HCT116 (cell line): ENCODE data around the gene CLDN5. TPM values are rescaled to one million over a fixed set of nuclear protein-coding genes. Genes with fewer than 3 reads are reported as not detected.

Source experiments
- ATAC-seq: fragments of 200-7000 bp; cut with Tn5 transposase; 2 replicates; pipeline ENCODE4 v1.9.1; 2020; ENCODE audit warnings: mild to moderate bottlenecking, moderate library complexity
- BruUV-seq: library from RNA; stranded (reverse); fragments of 400-500 nt; replicated peaks from 2 replicates; lab custom pipeline; 2021; lab: Mats Ljungman, UMichigan
- CTCF ChIA-PET: fragments of 300-600 bp; sonication (Branson Sonifier 250); formaldehyde crosslinking; loops from one replicate; lab custom pipeline; 2021; ENCODE audit warnings: antibody characterized with exemption; lab: Charles Lee
- POLR2A ChIA-PET: fragments of 300-600, 350-600 bp; sonication (Branson Sonifier 250); formaldehyde crosslinking; loops from one replicate; lab custom pipeline; 2021; ENCODE audit warnings: antibody characterized with exemption; lab: Charles Lee
- RAD21 ChIA-PET, 2 experiments: fragments of 300-600 bp; sonication (Branson Sonifier 250); formaldehyde crosslinking; loops; one replicate each; lab custom pipeline; 2023; ENCODE audit warnings: low total read pairs in 2 of 2; ENCODE audit not compliant: uncharacterized antibody in 2 of 2, unreplicated experiment in 2 of 2, low non-redundant PET in 1 of 2; lab: Charles Lee
- DNase-seq: peaks from one replicate; pipeline ENCODE4 v3.0.0-alpha.2; 2010; ENCODE audit warnings: low read depth, low spot score
- H2AFZ ChIP-seq: fragments of 200-600 bp; shearing (Covaris generic), sonication (generic); 2 replicates; pipeline ENCODE4 v1.6.1; 2017; ENCODE audit warnings: low read depth, mixed run types, mixed read lengths, antibody characterized with exemption, low read length; ENCODE audit not compliant: poor library complexity, severe bottlenecking
- H3K27ac ChIP-seq: 2 replicates; pipeline ENCODE4 v1.5.1; 2012; ENCODE audit warnings: low read depth, low read length
- H3K27me3 ChIP-seq: fragments of 200-600 bp; sonication (generic); 2 replicates; pipeline ENCODE4 v1.6.1; 2016; ENCODE audit warnings: mixed run types, low read length, mixed read lengths; ENCODE audit not compliant: insufficient read depth
- H3K36me3 ChIP-seq, 2 experiments: fragments of 200-500 bp in 1 of 2; fragments of 200-600 bp in 1 of 2; sonication (Bioruptor generic) in 1 of 2; sonication (generic) in 1 of 2; 2 replicates each; pipeline versions ENCODE4 v1.5.1 to v1.6.1; 2014 to 2016; ENCODE audit warnings: low read length in 2 of 2, inconsistent platforms in 1 of 2, mixed read lengths in 1 of 2, mixed run types in 1 of 2; ENCODE audit not compliant: insufficient read depth in 2 of 2, control insufficient read depth in 1 of 2
- H3K4me1 ChIP-seq, 2 experiments: fragments of 200-600 bp in 1 of 2; sonication (generic) in 1 of 2; 2 replicates each; pipeline versions ENCODE4 v1.5.1 to v1.6.1; 2012 to 2017; ENCODE audit warnings: low read length in 2 of 2, inconsistent platforms in 1 of 2, mild to moderate bottlenecking in 1 of 2, mixed read lengths in 1 of 2, mixed run types in 1 of 2, moderate library complexity in 1 of 2; ENCODE audit not compliant: insufficient read depth in 2 of 2, control insufficient read depth in 1 of 2
- H3K4me2 ChIP-seq: fragments of 200-600 bp; sonication (generic); 2 replicates; pipeline ENCODE4 v1.6.1; 2017; ENCODE audit warnings: mixed run types, low read length, mixed read lengths
- H3K4me3 ChIP-seq, 2 experiments: fragments of 200-600 bp in 1 of 2; sonication (generic) in 1 of 2; replicated peaks in 1 of 2; 2 replicates each; pipeline ENCODE4 v1.5.1; 2011 to 2016; ENCODE audit warnings: low read length in 2 of 2, control low read depth in 1 of 2, low read depth in 1 of 2, mild to moderate bottlenecking in 1 of 2, mixed read lengths in 1 of 2, mixed run types in 1 of 2
- H3K79me2 ChIP-seq: fragments of 200-600 bp; sonication (generic); 2 replicates; pipeline ENCODE4 v1.6.1; 2017; ENCODE audit warnings: mild to moderate bottlenecking, mixed run types, low read length, moderate library complexity, mixed read lengths; ENCODE audit not compliant: insufficient read depth
- H3K9ac ChIP-seq: fragments of 200-600 bp; sonication (generic); 2 replicates; pipeline ENCODE4 v1.6.1; 2016; ENCODE audit warnings: low read length, mixed read lengths
- H3K9me2 ChIP-seq: fragments of 200-600 bp; sonication (generic), shearing (Covaris generic); 2 replicates; pipeline ENCODE4 v1.6.1; 2017; ENCODE audit warnings: mixed run types, mild to moderate bottlenecking, moderate library complexity; ENCODE audit not compliant: insufficient read depth
- H3K9me3 ChIP-seq, 2 experiments: fragments of 200-500 bp in 1 of 2; fragments of 200-600 bp in 1 of 2; sonication (Bioruptor generic) in 1 of 2; sonication (generic) in 1 of 2; 2 replicates each; pipeline ENCODE4 v1.6.1; 2014 to 2017; ENCODE audit warnings: low read length in 2 of 2, mixed read lengths in 2 of 2, inconsistent platforms in 1 of 2, low read depth in 1 of 2, mild to moderate bottlenecking in 1 of 2, mixed run types in 1 of 2, moderate library complexity in 1 of 2; ENCODE audit not compliant: control insufficient read depth in 1 of 2, insufficient read depth in 1 of 2
- H4K20me1 ChIP-seq: fragments of 200-600 bp; sonication (generic), shearing (Covaris generic); 2 replicates; pipeline ENCODE4 v1.6.1; 2017; ENCODE audit warnings: mixed run types, mild to moderate bottlenecking, moderate library complexity; ENCODE audit not compliant: insufficient read depth
- CEBPB ChIP-seq: IDR thresholded peaks from 2 replicates; pipeline ENCODE4 v1.6.1; 2012; ENCODE audit warnings: low read depth
- EZH2phosphoT487 ChIP-seq: fragments of 200-600 bp; IDR thresholded peaks from 2 replicates; pipeline ENCODE4 v1.6.1; 2018; ENCODE audit warnings: antibody characterized with exemption, borderline replicate concordance
- FOSL1 ChIP-seq: IDR thresholded peaks from 2 replicates; pipeline ENCODE4 v1.6.1; 2012; ENCODE audit warnings: low read depth
- JUND ChIP-seq: IDR thresholded peaks from 2 replicates; pipeline ENCODE4 v1.6.1; 2012
- POLR2A ChIP-seq: IDR thresholded peaks from 2 replicates; pipeline ENCODE4 v1.7.0; 2011; ENCODE audit warnings: borderline replicate concordance; ENCODE audit not compliant: insufficient read depth, insufficient read length; ENCODE audit errors: extremely low read depth
- RAD21 ChIP-seq: IDR thresholded peaks from 2 replicates; pipeline ENCODE4 v1.6.1; 2012; ENCODE audit warnings: low read depth, mild to moderate bottlenecking
- SP1 ChIP-seq: IDR thresholded peaks from 2 replicates; pipeline ENCODE4 v1.6.1; 2012; ENCODE audit warnings: low read depth
- SRF ChIP-seq: IDR thresholded peaks from 2 replicates; pipeline ENCODE4 v1.6.1; 2012; ENCODE audit warnings: low read depth
- TCF7L2 ChIP-seq: IDR thresholded peaks from 2 replicates; pipeline ENCODE4 v1.7.0; 2011; ENCODE audit warnings: borderline replicate concordance, inconsistent platforms; ENCODE audit not compliant: insufficient read depth, insufficient read length; ENCODE audit errors: extremely low read depth
- ZFX ChIP-seq: fragments of 450-650 bp; IDR thresholded peaks from 2 replicates; pipeline ENCODE4 v1.6.1; 2017
- ZNF274 ChIP-seq: fragments of 200-500 bp; sonication (Bioruptor generic); IDR thresholded peaks from 2 replicates; pipeline ENCODE4 v1.6.1; 2014; ENCODE audit warnings: mild to moderate bottlenecking, low read depth, low read length, inconsistent platforms
- intact Hi-C: fragments of 100-400 bp; cut with micrococcal nuclease; formaldehyde crosslinking; loops from 2 replicates; pipeline ENCODE4 v1.10.0; 2022
- total RNA-seq: library from RNA; stranded (reverse); gene quantifications from one replicate; pipeline ENCODE4 v1.2.1, GENCODE V29; 2021; ENCODE audit not compliant: unreplicated experiment
- TF ChIP-seq, protein P1 (sequence below): IDR thresholded peaks from 2 replicates; pipeline ENCODE4 v1.6.1; 2011; ENCODE audit warnings: mild to moderate bottlenecking, low read length, moderate library complexity; ENCODE audit not compliant: insufficient replicate concordance; ENCODE audit errors: extremely low read depth
- TF ChIP-seq, protein P2 (sequence below), 3 experiments: fragments of 200-600 bp in 1 of 3; sonication (generic) in 1 of 3; IDR thresholded peaks in 2 of 3; conservative IDR thresholded peaks in 1 of 3; 2 replicates each; pipeline ENCODE4 v1.5.1; 2012 to 2017; ENCODE audit warnings: low read depth in 2 of 3, low read length in 2 of 3, antibody characterized with exemption in 1 of 3, borderline replicate concordance in 1 of 3, control low read depth in 1 of 3, mild to moderate bottlenecking in 1 of 3, mixed read lengths in 1 of 3, mixed run types in 1 of 3, moderate library complexity in 1 of 3; ENCODE audit not compliant: insufficient read depth in 1 of 3
- TF ChIP-seq, protein P3 (sequence below): IDR thresholded peaks from 2 replicates; pipeline ENCODE4 v1.6.1; 2012

The CLDN5 gene
- total RNA-seq, 1 experiment from 2014 or later = 0.32 TPM

DNA sequence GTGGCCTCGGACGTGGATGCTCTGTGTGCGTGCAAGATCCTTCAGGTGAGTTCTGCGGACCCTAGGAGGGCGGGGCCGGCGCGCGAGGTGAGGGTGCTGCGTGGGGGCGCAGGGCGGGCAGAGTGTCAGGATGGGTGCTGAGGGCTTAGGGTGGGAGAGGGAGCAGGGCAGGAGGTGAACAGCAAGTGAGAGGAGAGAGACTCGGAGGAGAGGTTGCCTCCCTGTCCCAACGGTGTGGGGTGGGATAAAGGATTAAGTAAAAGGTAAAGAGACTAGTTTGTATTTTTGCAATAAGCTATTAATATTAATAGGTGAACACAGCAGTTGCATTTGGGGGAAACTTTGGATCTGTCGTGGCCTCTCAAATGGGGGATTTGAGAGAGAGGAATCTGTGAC is 44.0 kb downstream of the CLDN5 start:
- H3K27me3 ChIP-seq = no peaks in the 10 kb centered on the region
- intact Hi-C loops = no loop called here
- peak overlapping the region; percentile 53 for H3K27ac ChIP-seq
- RAD21 ChIA-PET = interaction anchor here (0.7 to 0.9 kb wide), 3 partner anchors 150 to 336 kb away, joined by 3 read pairs; partner anchors contain the start of gene ESS2 (in 1 of the 2)
- TF ChIP-seq POLR2A (no peak), EZH2phosphoT487 (no peak), ZFX (no peak), SRF (no peak), ZNF274 (no peak), SP1 (no peak), FOSL1 (no peak), TCF7L2 (no peak), RAD21 (no peak), JUND (no peak), CEBPB (no peak)
- TF ChIP-seq, protein P1, sequence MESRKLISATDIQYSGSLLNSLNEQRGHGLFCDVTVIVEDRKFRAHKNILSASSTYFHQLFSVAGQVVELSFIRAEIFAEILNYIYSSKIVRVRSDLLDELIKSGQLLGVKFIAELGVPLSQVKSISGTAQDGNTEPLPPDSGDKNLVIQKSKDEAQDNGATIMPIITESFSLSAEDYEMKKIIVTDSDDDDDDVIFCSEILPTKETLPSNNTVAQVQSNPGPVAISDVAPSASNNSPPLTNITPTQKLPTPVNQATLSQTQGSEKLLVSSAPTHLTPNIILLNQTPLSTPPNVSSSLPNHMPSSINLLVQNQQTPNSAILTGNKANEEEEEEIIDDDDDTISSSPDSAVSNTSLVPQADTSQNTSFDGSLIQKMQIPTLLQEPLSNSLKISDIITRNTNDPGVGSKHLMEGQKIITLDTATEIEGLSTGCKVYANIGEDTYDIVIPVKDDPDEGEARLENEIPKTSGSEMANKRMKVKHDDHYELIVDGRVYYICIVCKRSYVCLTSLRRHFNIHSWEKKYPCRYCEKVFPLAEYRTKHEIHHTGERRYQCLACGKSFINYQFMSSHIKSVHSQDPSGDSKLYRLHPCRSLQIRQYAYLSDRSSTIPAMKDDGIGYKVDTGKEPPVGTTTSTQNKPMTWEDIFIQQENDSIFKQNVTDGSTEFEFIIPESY = no peak
- TF ChIP-seq, protein P2, sequence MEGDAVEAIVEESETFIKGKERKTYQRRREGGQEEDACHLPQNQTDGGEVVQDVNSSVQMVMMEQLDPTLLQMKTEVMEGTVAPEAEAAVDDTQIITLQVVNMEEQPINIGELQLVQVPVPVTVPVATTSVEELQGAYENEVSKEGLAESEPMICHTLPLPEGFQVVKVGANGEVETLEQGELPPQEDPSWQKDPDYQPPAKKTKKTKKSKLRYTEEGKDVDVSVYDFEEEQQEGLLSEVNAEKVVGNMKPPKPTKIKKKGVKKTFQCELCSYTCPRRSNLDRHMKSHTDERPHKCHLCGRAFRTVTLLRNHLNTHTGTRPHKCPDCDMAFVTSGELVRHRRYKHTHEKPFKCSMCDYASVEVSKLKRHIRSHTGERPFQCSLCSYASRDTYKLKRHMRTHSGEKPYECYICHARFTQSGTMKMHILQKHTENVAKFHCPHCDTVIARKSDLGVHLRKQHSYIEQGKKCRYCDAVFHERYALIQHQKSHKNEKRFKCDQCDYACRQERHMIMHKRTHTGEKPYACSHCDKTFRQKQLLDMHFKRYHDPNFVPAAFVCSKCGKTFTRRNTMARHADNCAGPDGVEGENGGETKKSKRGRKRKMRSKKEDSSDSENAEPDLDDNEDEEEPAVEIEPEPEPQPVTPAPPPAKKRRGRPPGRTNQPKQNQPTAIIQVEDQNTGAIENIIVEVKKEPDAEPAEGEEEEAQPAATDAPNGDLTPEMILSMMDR (IDR thresholded peaks at IDR 0.05 in 2 of 3, conservative IDR thresholded peaks at IDR 0.05 in 1 of 3; ENCODE audit: borderline replicate concordance in 1 of 3, insufficient read depth in 1 of 3, low read depth in 2 of 3, low read length in 2 of 3) = no peak
- TF ChIP-seq, protein P3, sequence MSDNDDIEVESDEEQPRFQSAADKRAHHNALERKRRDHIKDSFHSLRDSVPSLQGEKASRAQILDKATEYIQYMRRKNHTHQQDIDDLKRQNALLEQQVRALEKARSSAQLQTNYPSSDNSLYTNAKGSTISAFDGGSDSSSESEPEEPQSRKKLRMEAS = no peak
- TF ChIP-seq, all 23 proteins: peak for 0
- Histone ChIP-seq H3K9me3 (no peaks in the 10 kb centered on the region), H4K20me1 (peaks cover 5% of the 10 kb centered on the region; the same call in 1 of the 2 replicates), H3K79me2 (peaks cover 77% of the 10 kb centered on the region), H3K9ac (peak overlapping the region; percentile 93), H3K9me2 (no peaks in the 10 kb centered on the region), H3K4me2 (peak overlapping the region; percentile 81), H3K36me3 (peaks cover 17 to 40% of the 10 kb centered on the region in 2 experiments), H3K4me1 (peaks cover 14 to 23% of the 10 kb centered on the region in 2 experiments; a peak in 3 of 4 replicates), H3K4me3 (peak overlapping the region; percentile 80 to 91), H2AFZ (no peak overlapping the region)
- DNase-seq (no peak), ATAC-seq (peak; percentile 15)
- BruUV-seq = no TSS peak
- ChIA-PET CTCF (interaction anchor here (1.0 to 2.6 kb wide), 5 partner anchors 10 to 301 kb away, joined by 4 to 11 read pairs (median 5); partner anchors contain the start of gene SLC25A1), POLR2A (interaction anchor here (0.9 to 1.6 kb wide), 5 partner anchors 9 to 150 kb away, joined by 3 to 6 read pairs (median 3); no protein-coding TSS in a partner anchor)
